HK-2 (cell line): ENCODE measurements around the gene RIPOR1.
"Not testable (repeated sequence)": the region's sequence is repeated elsewhere in the genome, so short reads cannot be mapped to it uniquely, and the experiment has no call there.

Source experiments
- DNase-seq: peaks from one replicate; pipeline ENCODE4 v3.0.0-alpha.2; 2018; ENCODE audit not compliant: unreplicated experiment

The RIPOR1 gene

DNA sequence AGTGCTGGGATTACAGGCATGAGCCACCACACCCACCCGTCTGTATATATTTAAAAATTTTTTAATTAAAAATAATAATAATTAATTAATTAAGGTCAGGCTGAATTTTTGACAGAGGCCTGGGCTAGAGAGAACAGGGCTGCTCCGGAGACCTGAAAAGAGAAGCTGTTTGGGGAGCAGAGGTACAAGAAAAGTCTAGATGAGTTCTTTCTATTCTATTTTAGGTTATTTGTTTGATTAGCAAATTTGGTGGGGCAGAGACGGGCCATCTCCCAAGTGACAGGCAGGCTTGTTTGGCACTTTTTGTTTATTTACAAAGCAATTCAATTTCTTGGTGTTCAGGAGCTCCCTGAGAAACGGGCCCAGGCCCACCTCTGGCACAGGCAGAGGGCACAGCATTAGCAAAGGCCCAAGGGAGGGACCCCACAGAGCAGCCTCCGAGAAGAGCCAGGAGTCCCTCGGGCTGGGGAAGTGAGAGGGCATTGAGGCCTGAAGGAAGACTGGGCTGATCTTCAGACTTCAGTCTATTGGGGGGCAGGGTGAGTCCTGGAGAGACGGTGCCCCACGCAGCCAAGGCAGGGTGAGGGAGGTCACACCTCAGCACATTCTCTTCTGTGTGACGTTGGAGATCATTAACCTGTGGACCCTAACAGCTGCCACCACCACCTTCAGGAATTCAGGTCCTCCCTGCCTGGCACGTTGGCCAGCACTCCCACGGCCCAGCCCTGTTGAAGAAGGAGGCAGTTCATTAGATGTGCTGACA lies 10.8 kb upstream of the RIPOR1 start:
- peak; percentile 79 for DNase-seq

DNA sequence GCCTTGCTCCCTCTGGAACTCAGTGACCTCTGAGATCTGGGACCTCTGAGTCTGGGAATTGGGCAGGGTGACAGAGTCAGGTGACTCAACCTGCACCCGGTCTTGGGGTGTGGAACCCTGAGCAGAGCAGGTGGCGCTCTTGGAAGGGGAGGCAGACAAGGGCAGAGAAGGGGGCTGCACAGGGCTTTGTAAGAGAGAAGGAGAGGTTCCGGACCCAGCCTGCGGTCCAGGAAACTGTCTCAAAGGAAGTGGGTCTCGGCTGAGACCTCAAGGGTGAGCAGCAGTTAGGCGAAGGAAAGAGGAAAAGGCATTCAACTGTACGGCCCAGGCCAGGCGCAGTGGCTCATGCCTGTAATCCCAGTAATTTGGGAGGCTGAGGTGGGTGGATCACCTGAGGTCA lies 10.0 kb upstream of the RIPOR1 start:
- no peak for DNase-seq

DNA sequence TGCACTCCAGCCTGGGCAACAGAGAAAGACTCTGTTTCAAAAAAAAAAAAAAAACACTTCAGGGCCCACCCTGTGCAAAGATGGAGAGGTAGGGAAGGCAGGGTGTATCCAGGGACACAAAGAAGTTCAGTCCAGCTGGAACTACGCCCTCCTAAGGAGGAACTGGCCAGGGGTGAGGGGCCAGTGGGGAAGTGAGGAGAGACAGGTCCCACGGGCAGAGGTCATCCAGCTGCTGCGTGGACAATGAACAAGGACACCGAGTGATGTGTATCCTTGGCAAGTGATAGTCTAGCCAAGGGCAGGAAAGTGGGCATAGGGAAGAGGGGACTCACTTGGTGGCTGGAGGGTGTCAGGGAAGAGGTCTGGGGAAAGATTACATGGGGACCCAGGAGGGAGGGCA lies 9.4 kb upstream of the RIPOR1 start:
- DNase-seq: no peak

GRCh38 chr16:67521095-67521804 lies 7.4 kb upstream of the RIPOR1 start:
- DNase-seq: peak; percentile 98

GRCh38 chr16:67525176-67525860 lies 3.3 kb upstream of the RIPOR1 start:
- no peak for DNase-seq

GRCh38 chr16:67526149-67526791 lies 2.4 kb upstream of the RIPOR1 start:
- DNase-seq: no peak

DNA sequence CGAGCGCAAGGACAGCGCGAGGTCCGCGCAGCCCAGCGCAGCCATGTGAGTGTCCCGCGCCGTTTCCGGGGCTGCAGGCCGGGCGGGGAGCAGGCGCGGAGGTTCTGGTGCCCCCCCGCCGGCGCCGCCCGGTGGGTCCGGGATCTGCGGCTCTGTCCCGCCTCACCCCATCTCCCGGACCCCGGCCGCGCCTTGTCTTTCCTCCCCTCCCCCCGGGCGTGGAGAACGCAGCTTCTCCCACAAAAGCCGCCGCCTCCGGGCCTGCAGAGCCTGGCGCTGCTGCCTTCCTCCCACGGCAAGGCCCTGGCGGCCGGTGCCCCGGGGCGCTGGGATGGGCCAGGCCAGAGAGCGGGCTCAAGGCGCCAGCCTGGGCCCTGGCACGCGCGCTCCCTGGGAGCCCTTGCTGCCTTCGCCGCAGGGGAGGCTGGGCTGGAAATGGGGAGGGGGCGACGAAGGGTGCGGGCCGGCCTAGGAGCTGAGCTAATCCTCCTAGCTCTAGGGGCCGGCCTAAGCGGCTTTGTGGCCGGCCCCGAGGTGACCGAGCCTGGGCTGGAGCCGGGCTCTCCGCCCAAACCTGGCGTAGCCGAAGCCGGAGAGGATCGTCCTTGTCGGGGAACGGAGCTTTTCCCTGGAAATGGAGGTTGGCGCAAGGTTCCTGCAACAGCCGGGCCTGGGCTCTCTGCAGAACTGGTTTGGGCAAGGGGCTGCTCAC lies 397 bp downstream of the RIPOR1 start:
- peak; percentile 54 for DNase-seq

DNA sequence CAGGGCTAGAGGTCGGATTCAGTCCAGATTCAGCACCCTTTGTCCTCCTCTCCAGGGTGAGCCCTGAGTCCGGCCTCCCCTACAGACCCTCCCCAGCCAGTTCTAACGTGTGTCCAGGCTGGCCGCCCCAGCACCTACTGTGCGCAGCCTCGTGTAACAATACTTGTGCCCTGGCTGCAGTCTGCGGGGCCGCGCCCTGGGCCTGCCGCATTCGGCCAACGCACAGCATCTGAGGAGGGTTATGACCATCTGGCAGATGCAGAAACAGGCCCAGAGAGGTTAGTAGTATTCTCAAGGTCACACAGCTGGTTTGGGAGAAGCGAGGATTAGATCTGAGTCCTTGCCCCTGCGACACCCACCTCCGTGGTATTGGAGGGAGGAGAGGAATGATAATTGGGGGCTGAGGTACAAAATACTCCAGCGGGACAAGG lies 968 bp downstream of the RIPOR1 start:
- DNase-seq: no peak

GRCh38 chr16:67530013-67530939 lies 1.6 kb downstream of the RIPOR1 start:
- DNase-seq: peak; percentile 84

- DNase-seq: no peak
These were observed 2.6 kb downstream of the RIPOR1 start for GRCh38 chr16:67531247-67531646.

GRCh38 chr16:67533024-67533560 lies 4.5 kb downstream of the RIPOR1 start:
- no peak for DNase-seq

- DNase-seq: not testable (repeated sequence)
These were observed 5.4 kb downstream of the RIPOR1 start for GRCh38 chr16:67533987-67534386.

GRCh38 chr16:67534431-67534830 lies 5.8 kb downstream of the RIPOR1 start:
- DNase-seq: no peak

GRCh38 chr16:67535201-67535600 lies 6.6 kb downstream of the RIPOR1 start:
- DNase-seq: no peak

DNA sequence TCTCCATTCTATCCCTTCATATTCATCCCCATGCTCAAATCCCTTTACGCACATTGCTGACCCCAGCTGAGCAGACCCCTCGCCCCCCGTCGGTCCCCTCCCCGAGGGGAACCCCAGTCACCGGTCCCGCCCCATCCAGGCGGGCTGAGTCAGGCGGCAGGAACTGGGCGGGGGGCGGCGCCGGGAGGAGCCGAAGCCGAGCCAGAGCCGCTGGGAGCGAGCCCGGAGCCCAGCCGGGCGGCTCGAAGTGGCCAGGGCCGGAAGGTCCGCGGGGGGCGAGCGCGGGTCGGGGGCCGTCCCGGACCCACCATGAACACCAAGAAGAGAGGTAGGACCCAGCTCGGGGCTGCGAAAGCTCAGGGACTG lies 8.6 kb downstream of the RIPOR1 start:
- no peak for DNase-seq

DNA sequence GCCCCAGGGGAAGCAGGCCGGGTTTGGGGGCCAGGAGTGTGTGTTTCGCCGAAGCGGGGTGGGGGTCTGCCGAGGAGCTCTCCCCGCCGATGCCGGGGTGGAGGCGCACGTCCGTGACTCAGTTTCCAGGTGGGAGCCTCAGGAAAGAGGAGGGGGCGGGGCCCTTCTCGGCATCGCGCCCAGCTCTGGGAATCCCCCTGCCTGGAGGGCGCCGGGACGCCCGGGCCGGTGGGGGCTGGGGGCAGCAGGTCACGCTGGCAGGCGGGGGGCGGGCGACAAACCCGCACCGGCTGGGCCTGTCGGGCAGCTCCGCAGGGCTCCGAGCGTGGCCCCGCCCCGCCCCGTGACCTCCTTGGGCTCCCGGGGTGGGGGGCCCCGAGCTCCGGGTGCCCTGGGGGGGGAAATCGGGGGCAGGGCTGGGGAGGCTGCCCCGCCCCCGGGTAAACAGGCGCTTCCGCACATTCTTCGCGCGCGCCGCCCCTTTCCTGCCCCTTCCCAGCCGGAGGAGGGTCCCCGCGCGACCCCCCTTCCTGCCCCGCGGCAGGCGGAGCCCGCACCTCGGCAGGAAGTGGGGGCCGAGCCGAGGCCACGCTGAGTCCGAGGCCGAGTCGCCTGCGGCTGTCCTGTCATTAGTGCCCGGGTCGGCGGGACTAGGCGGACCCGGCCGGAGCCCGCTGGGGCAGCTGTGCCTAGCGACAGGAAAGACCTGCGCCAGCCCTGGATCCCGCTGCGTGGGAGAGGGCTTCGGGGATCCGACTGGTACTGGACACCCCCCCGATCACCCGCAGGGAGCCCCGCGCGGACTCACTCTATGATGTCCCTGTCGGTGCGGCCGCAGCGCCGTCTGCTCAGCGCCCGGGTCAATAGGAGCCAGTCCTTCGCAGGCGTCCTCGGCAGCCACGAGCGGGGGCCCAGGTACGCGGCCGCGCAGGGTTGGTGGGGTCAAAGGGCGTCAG lies 9.3 kb downstream of the RIPOR1 start:
- no peak for DNase-seq

DNA sequence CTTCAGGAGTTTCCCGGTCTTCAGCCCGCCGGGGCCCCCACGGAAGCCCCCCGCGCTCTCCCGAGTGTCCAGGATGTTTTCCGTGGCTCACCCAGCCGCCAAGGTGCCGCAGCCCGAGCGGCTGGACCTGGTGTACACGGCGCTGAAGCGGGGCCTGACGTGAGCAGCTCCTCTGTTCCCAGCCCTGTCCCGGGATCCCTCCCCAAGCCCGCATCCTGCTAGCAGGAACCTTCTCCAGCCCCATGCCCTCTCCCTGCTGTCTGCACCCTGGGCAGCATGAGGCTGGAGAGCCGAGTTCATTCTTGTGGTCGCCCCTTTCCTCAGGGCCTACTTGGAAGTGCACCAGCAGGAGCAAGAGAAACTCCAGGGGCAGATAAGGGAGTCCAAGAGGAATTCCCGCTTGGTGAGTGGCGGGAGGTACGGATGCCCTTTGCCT lies 10.1 kb downstream of the RIPOR1 start:
- DNase-seq: no peak

DNA sequence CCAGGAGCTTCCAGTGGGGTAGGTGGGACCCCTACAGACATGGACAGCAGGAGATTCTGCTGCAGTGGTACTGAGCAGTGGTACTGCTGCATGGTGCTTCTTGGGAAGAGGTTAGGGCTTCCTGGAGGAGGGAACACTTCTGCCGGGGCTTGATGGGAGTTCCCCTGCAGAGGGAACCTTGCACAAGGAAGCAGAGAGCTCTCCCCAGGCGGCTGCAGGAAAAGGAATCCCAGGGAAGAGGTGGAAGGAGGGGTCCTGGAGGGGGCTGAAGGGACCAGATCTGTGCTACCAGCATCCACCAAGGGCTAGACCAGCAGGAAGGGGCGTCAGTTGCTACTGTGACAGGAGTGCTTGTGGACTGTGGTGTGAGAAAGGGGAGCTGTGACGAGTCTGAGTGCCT lies 10.6 kb downstream of the RIPOR1 start:
- DNase-seq: no peak
